Spleen (tissue), 7 donors: Measurements from ENCODE around the gene SOX5.

ENCODE experiments used
- CTCF ChIP-seq, 11 experiments: fragments of 200-600 bp in 7 of 11; fragments of 450-650 bp in 4 of 11; sonication (generic) in 4 of 11; IDR thresholded peaks in 8 of 11; conservative IDR thresholded peaks in 3 of 11; 1 replicate in 7 of 11; 2 replicates in 4 of 11; pipeline versions ENCODE4 v1.4.0 to v1.8.0; 2016 to 2021; ENCODE audit warnings: antibody characterized with exemption in 11 of 11, inconsistent platforms in 4 of 11, mild to moderate bottlenecking in 1 of 11
- POLR2AphosphoS5 ChIP-seq, 3 donors: sonication (generic); formaldehyde crosslinking; IDR thresholded peaks; one replicate each; pipeline ENCODE4 v1.5.1; 2017; ENCODE audit warnings: antibody characterized with exemption in 3 of 3
- donor health status: DM: no; HTN: no; CAD: no; lungs with moderate emphysema.
- donor health status: DM: no; HTN: no; CAD: no.
- donor health status: DM: no; HTN: no; CAD: no.

- TF ChIP-seq POLR2AphosphoS5 (IDR thresholded peaks at IDR 0.05) (no peak), CTCF (IDR thresholded peaks at IDR 0.05 in 8 of 11, conservative IDR thresholded peaks at IDR 0.05 in 3 of 11) (no peak)
Measured at GRCh38 chr12:23579257-23579656, 370.2 kb downstream of the SOX5 start.
